K562 (cell line): Measurements from ENCODE around the gene NUDT9. TPM values are rescaled to one million over a fixed set of nuclear protein-coding genes. Genes with fewer than 3 reads are reported as not detected.

Experiments used
- ATAC-seq: fragments of 200-7000 bp; cut with Tn5 transposase; 3 replicates; pipeline ENCODE4 v1.9.1; 2020; ENCODE audit warnings: moderate library complexity
- BruUV-seq: library from RNA; stranded (reverse); fragments of 400-500 nt; replicated peaks from 2 replicates; lab custom pipeline; 2021; lab: Mats Ljungman, UMichigan
- CTCF ChIA-PET: fragments of 300-600 bp; formaldehyde crosslinking; extraction: SDS; loops from one replicate; lab custom pipeline; 2021; ENCODE audit warnings: low intra/inter-chr PET ratio; lab: Yijun Ruan, JAX
- POLR2A ChIA-PET: fragments of 300-600, 350-650 bp; sonication (Branson Sonifier 250); formaldehyde crosslinking; extraction: SDS; loops from one replicate; lab custom pipeline; 2021; ENCODE audit warnings: antibody characterized with exemption, inconsistent platforms; lab: Yijun Ruan, JAX
- DNase-seq, 4 experiments: peaks; one replicate each; pipeline versions ENCODE4 v3.0.0 to v3.0.0-alpha.2; 2011 to 2018; ENCODE audit warnings: low spot score in 3 of 4, mixed read lengths in 3 of 4; ENCODE audit errors: extremely low read depth in 1 of 4
- FAIRE-seq: peaks from 2 replicates; lab custom pipeline; 2011; peaks lifted over from hg19 to GRCh38; lab: Jason Lieb, UNC
- H2AFZ ChIP-seq: 2 replicates; pipeline ENCODE4 v1.6.0; 2011; ENCODE audit warnings: low read depth, low read length, control low read depth, inconsistent platforms
- H3K27ac ChIP-seq: fragments of 200-600 bp; 3 replicates; pipeline ENCODE4 v1.8.0; 2011; ENCODE audit warnings: low read depth, mild to moderate bottlenecking, control low read depth, inconsistent platforms, low read length, moderate library complexity, mixed read lengths; ENCODE audit errors: extremely low read depth
- H3K27me3 ChIP-seq, 2 experiments: fragments of 300-600 bp in 1 of 2; 2 replicates in 1 of 2; 3 replicates in 1 of 2; pipeline versions ENCODE4 v1.6.0 to v1.8.0; 2011; ENCODE audit warnings: inconsistent platforms in 2 of 2, low read length in 2 of 2, mild to moderate bottlenecking in 1 of 2, mixed read lengths in 1 of 2, moderate library complexity in 1 of 2; ENCODE audit not compliant: control insufficient read depth in 2 of 2, insufficient read depth in 2 of 2
- H3K36me3 ChIP-seq: fragments of 300-600 bp; 3 replicates; pipeline ENCODE4 v1.8.0; 2011; ENCODE audit warnings: mild to moderate bottlenecking, low read length, inconsistent platforms; ENCODE audit not compliant: control insufficient read depth, insufficient read depth
- H3K4me1 ChIP-seq, 2 experiments: fragments of 200-600 bp in 1 of 2; replicated peaks in 1 of 2; 2 replicates in 1 of 2; 3 replicates in 1 of 2; pipeline versions ENCODE4 v1.5.1 to v1.8.0; 2011; ENCODE audit warnings: inconsistent platforms in 2 of 2, low read length in 2 of 2, mild to moderate bottlenecking in 1 of 2, mixed read lengths in 1 of 2, moderate library complexity in 1 of 2; ENCODE audit not compliant: control insufficient read depth in 2 of 2, insufficient read depth in 2 of 2
- H3K4me2 ChIP-seq: 2 replicates; pipeline ENCODE4 v1.6.1; 2011; ENCODE audit warnings: low read length, control low read depth, inconsistent platforms, mixed read lengths; ENCODE audit not compliant: insufficient read depth
- H3K4me3 ChIP-seq: fragments of 200-600 bp; sonication (generic), shearing (Covaris generic); 2 replicates; pipeline ENCODE4 v1.5.1; 2016; ENCODE audit warnings: control low read depth, inconsistent platforms
- H3K79me2 ChIP-seq: fragments of 200-600 bp; 3 replicates; pipeline ENCODE4 v1.8.0; 2011; ENCODE audit warnings: low read length, inconsistent platforms; ENCODE audit not compliant: control insufficient read depth, insufficient read depth
- H3K9ac ChIP-seq, 2 experiments: 2 replicates each; pipeline versions ENCODE4 v1.6.0 to v1.6.1; 2011; ENCODE audit warnings: low read depth in 2 of 2, low read length in 2 of 2, control low read depth in 1 of 2, inconsistent platforms in 1 of 2, mild to moderate bottlenecking in 1 of 2, mixed read lengths in 1 of 2; ENCODE audit not compliant: insufficient read depth in 1 of 2
- H3K9me1 ChIP-seq: one replicate; pipeline ENCODE4 v1.6.0; 2011; ENCODE audit warnings: inconsistent platforms, mild to moderate bottlenecking, low read length, moderate library complexity; ENCODE audit not compliant: control insufficient read depth, insufficient read depth
- H3K9me3 ChIP-seq: replicated peaks from 2 replicates; pipeline ENCODE4 v1.5.1; 2011; ENCODE audit warnings: low read depth, low read length, inconsistent platforms; ENCODE audit not compliant: control insufficient read depth, insufficient read depth
- H4K20me1 ChIP-seq: replicated peaks from 2 replicates; pipeline ENCODE4 v1.6.1; 2011; ENCODE audit warnings: low read length, inconsistent platforms, mixed read lengths; ENCODE audit not compliant: control insufficient read depth, insufficient read depth
- CLOCK ChIP-seq: fragments of 250-450 bp; sonication (Bioruptor Pico); IDR thresholded peaks from 2 replicates; pipeline ENCODE4 v1.4.0; 2020; ENCODE audit warnings: mild to moderate bottlenecking, moderate library complexity, borderline replicate concordance
- DNMT1 ChIP-seq: fragments of 450-650 bp; IDR thresholded peaks from 2 replicates; pipeline ENCODE4 v1.6.1; 2016; ENCODE audit warnings: antibody characterized with exemption, mild to moderate bottlenecking
- ESRRB ChIP-seq: fragments of 250-450 bp; sonication (Bioruptor Pico); IDR thresholded peaks from 2 replicates; pipeline ENCODE4 v1.5.0; 2020; ENCODE audit warnings: mild to moderate bottlenecking, moderate library complexity, borderline replicate concordance
- KDM1A ChIP-seq, 2 experiments: fragments of 450-650 bp; IDR thresholded peaks; 2 replicates each; pipeline ENCODE4 v1.6.1; 2016; ENCODE audit warnings: mild to moderate bottlenecking in 2 of 2
- MXI1 ChIP-seq: IDR thresholded peaks from 2 replicates; pipeline ENCODE4 v1.6.1; 2011; ENCODE audit warnings: low read depth, mild to moderate bottlenecking, improper control_type of control experiment, low read length
- NCOA2 ChIP-seq, 2 experiments: fragments of 450-650 bp; IDR thresholded peaks; 2 replicates each; pipeline ENCODE4 v1.6.1; 2018; ENCODE audit warnings: mild to moderate bottlenecking in 2 of 2, moderate library complexity in 1 of 2; ENCODE audit not compliant: partially characterized antibody in 2 of 2
- NR0B1 ChIP-seq: fragments of 450-650 bp; IDR thresholded peaks from one replicate; pipeline ENCODE4 v1.6.1; 2018; ENCODE audit warnings: mild to moderate bottlenecking, moderate library complexity; ENCODE audit not compliant: partially characterized antibody
- RBM17 ChIP-seq: fragments of 200-400 bp; formaldehyde crosslinking; IDR thresholded peaks from 2 replicates; pipeline ENCODE4 v1.6.1; 2017; ENCODE audit warnings: low read depth, mild to moderate bottlenecking, low read length, borderline replicate concordance
- SMARCB1 ChIP-seq: IDR thresholded peaks from 2 replicates; pipeline ENCODE4 v1.6.1; 2011; ENCODE audit warnings: improper control_type of control experiment, low read depth; ENCODE audit not compliant: insufficient read length
- TAF15 ChIP-seq: fragments of 200-400 bp; formaldehyde crosslinking; IDR thresholded peaks from 2 replicates; pipeline ENCODE4 v1.6.1; 2017; ENCODE audit warnings: mild to moderate bottlenecking, low read depth, low read length, moderate library complexity
- TFE3 ChIP-seq: fragments of 450-650 bp; formaldehyde crosslinking; IDR thresholded peaks from 2 replicates; pipeline ENCODE4 v1.4.0; 2020; ENCODE audit warnings: mild to moderate bottlenecking, mixed read lengths
- TOE1 ChIP-seq, 2 experiments: fragments of 450-650 bp in 1 of 2; sonication (generic) in 1 of 2; formaldehyde crosslinking in 1 of 2; IDR thresholded peaks; 2 replicates each; pipeline versions ENCODE4 v1.7.1 to v1.8.0; 2016 to 2022; ENCODE audit warnings: borderline replicate concordance in 2 of 2, mild to moderate bottlenecking in 2 of 2, antibody characterized with exemption in 1 of 2, inconsistent platforms in 1 of 2, low read depth in 1 of 2, missing genetic modification reagents in 1 of 2, moderate library complexity in 1 of 2
- ZKSCAN8 ChIP-seq: fragments of 200-800 bp; sonication (Bioruptor generic); IDR thresholded peaks from 2 replicates; pipeline ENCODE4 v1.6.1; 2016; ENCODE audit warnings: missing genetic modification characterization, missing compliant biosample characterization
- ZNF197 ChIP-seq: fragments of 200-800 bp; sonication (Bioruptor generic); IDR thresholded peaks from 2 replicates; pipeline ENCODE4 v1.6.1; 2016; ENCODE audit warnings: low read depth, missing genetic modification characterization, missing compliant biosample characterization
- ZNF274 ChIP-seq: IDR thresholded peaks from 2 replicates; pipeline ENCODE4 v1.6.1; 2011; ENCODE audit warnings: low read depth, mild to moderate bottlenecking, low read length, moderate library complexity, borderline replicate concordance
- ZNF41 ChIP-seq: fragments of 250-450 bp; sonication (Bioruptor Pico); conservative IDR thresholded peaks from 2 replicates; pipeline ENCODE4 v1.4.0; 2020; ENCODE audit warnings: mild to moderate bottlenecking
- WGBS: fragments of 100-300 bp; shearing (Covaris generic); methylation state at CpG from one replicate; pipeline ENCODE4 v1.1.6; 2016; ENCODE audit warnings: low coverage, mixed read lengths; ENCODE audit not compliant: insufficient coverage; ENCODE audit errors: missing lambda C conversion rate; 5-methylcytosine and 5-hydroxymethylcytosine counted together
- in situ Hi-C: fragments of 300-500 bp; cut with MboI; formaldehyde crosslinking; loops from 4 replicates; pipeline ENCODE4 v1.15.0; 2018; ENCODE audit warnings: inconsistent platforms, mixed read lengths
- intact Hi-C: fragments of 100-400 bp; cut with micrococcal nuclease; formaldehyde crosslinking; loops from 2 replicates; pipeline ENCODE4 v1.14.2; 2022
- polyA plus RNA-seq, 8 experiments: library from polyadenylated mRNA; depleted of rRNA in 4 of 8; stranded (reverse) in 5 of 8; unstranded in 3 of 8; fragments of >200 nt; fragmentation: Nextera tagmentation in 2 of 8; fragmentation: Illumina TruSeq in 1 of 8; extraction: Ambion mirVana in 2 of 8; extraction: Trizol in 1 of 8; gene quantifications; 2 replicates each; pipeline versions ENCODE4 v1.2.1 to v1.2.3, GENCODE V29; 2011 to 2014; ENCODE audit warnings: inconsistent platforms in 1 of 8, missing spikeins in 1 of 8
- total RNA-seq, 7 experiments: library from RNA; depleted of rRNA in 6 of 7; stranded (reverse); fragments of >200 nt in 6 of 7; fragmentation: Illumina TruSeq in 2 of 7; extraction: Trizol in 2 of 7; gene quantifications; 2 replicates each; pipeline versions ENCODE4 v1.2.1 to v1.2.3, GENCODE V29; 2011 to 2021; ENCODE audit warnings: low replicate concordance in 1 of 7

Gene NUDT9
- total and polyA plus RNA-seq, 9 of the 15 experiments (the other 6 are each of a cell fraction or from before 2014, with no cell fraction given): 8.5 to 20.8 (median 18.0) TPM

- in situ Hi-C loops: no loop called here
- Histone ChIP-seq H3K36me3 (no peaks in the 10 kb centered on the region), H4K20me1 (no peaks in the 10 kb centered on the region), H3K9ac (no peak overlapping the region), H3K9me1 (no peaks in the 10 kb centered on the region), H3K9me3 (no peaks in the 10 kb centered on the region), H3K4me3 (no peak overlapping the region), H2AFZ (no peak overlapping the region), H3K27me3 (no peaks in the 10 kb centered on the region; a peak in 1 of 5 replicates), H3K27ac (no peak overlapping the region), H3K4me2 (no peak overlapping the region), H3K79me2 (no peaks in the 10 kb centered on the region), H3K4me1 (no peaks in the 10 kb centered on the region)
- ATAC-seq (no peak), FAIRE-seq (no peak), DNase-seq (no peak)
- 23% methylated on average over 7 of the region's 7 CpGs for WGBS
- TF ChIP-seq RBM17 (no peak), TFE3 (CRISPR knock-in tag) (no peak), ZNF274 (no peak), ZNF41 (CRISPR knock-in tag) (no peak), ESRRB (no peak), SMARCB1 (no peak), KDM1A (IDR thresholded peaks at IDR 0.05) (no peak), NCOA2 (IDR thresholded peaks at IDR 0.05; ENCODE audit: partially characterized antibody in 2 of 2) (no peak), NR0B1 (no peak), ZKSCAN8 (CRISPR knock-in tag) (no peak), DNMT1 (no peak), TAF15 (no peak), CLOCK (CRISPR knock-in tag) (no peak), ZNF197 (CRISPR knock-in tag) (no peak), MXI1 (no peak), TOE1 (IDR thresholded peaks at IDR 0.05; ENCODE audit: borderline replicate concordance) (no peak), TOE1 (CRISPR knock-in tag; IDR thresholded peaks at IDR 0.05; ENCODE audit: borderline replicate concordance, low read depth) (no peak)
- POLR2A ChIA-PET: interaction anchor here (0.6 to 1.6 kb wide), 2 partner anchors 15 to 28 kb away, joined by 3 read pairs; no protein-coding TSS in a partner anchor
- no TSS peak for BruUV-seq
- intact Hi-C loops: loop anchor here (5.0 to 10.0 kb wide), 2 partner anchors 348 to 715 kb away; no protein-coding TSS in a partner anchor
- CTCF ChIA-PET: no interaction called here
Observed at GRCh38 chr4:87499403-87500091, 77.2 kb downstream of the NUDT9 start.
